ENCODE measurements around the gene PADI1.

- TF ChIP-seq, protein P1, sequence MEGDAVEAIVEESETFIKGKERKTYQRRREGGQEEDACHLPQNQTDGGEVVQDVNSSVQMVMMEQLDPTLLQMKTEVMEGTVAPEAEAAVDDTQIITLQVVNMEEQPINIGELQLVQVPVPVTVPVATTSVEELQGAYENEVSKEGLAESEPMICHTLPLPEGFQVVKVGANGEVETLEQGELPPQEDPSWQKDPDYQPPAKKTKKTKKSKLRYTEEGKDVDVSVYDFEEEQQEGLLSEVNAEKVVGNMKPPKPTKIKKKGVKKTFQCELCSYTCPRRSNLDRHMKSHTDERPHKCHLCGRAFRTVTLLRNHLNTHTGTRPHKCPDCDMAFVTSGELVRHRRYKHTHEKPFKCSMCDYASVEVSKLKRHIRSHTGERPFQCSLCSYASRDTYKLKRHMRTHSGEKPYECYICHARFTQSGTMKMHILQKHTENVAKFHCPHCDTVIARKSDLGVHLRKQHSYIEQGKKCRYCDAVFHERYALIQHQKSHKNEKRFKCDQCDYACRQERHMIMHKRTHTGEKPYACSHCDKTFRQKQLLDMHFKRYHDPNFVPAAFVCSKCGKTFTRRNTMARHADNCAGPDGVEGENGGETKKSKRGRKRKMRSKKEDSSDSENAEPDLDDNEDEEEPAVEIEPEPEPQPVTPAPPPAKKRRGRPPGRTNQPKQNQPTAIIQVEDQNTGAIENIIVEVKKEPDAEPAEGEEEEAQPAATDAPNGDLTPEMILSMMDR (conservative IDR thresholded peaks at IDR 0.05; ENCODE audit: low read length) = no peak
- TF ChIP-seq EZH2phosphoT487 (IDR thresholded peaks at IDR 0.05; ENCODE audit: borderline replicate concordance, low read depth, low read length) = no peak
Observed at GRCh38 chr1:17214876-17215544, 10.1 kb downstream of the PADI1 start.
